ENCODE measurements around the gene CAPN15. TPM values are rescaled to one million over a fixed set of nuclear protein-coding genes. Genes with fewer than 3 reads are reported as not detected.

Gene CAPN15
- total RNA-seq, 4 donors from 2014 or later: 50.3 to 249 (median 167) TPM

GRCh38 chr16:515939-516226, 11.6 kb upstream of the CAPN15 start:
- DNase-seq: no peak
- Histone ChIP-seq H3K4me1 (no peaks in the 10 kb centered on the region), H3K9me3 (no peaks in the 10 kb centered on the region), H3K4me3 (no peak overlapping the region), H3K36me3 (peaks cover 0 to 56% (median 4%) of the 10 kb centered on the region in 3 donors), H3K27ac (no peak overlapping the region), H3K27me3 (no peaks in the 10 kb centered on the region)
- no peak for TF ChIP-seq CTCF (IDR thresholded peaks at IDR 0.05)
- TF ChIP-seq POLR2A (IDR thresholded peaks at IDR 0.05): no peak

- peaks cover 0 to 58% (median 4%) of the 10 kb centered on the region in 3 donors for H3K36me3 ChIP-seq
- TF ChIP-seq CTCF (IDR thresholded peaks at IDR 0.05): no peak
- TF ChIP-seq POLR2A (IDR thresholded peaks at IDR 0.05): no peak
- H3K27ac ChIP-seq: no peak overlapping the region
- H3K27me3 ChIP-seq: no peaks in the 10 kb centered on the region
- H3K4me3 ChIP-seq: no peak overlapping the region
- H3K9me3 ChIP-seq: no peaks in the 10 kb centered on the region
- DNase-seq: no peak
- H3K4me1 ChIP-seq: peaks cover 0 to 3% (median 0%) of the 10 kb centered on the region in 4 donors
Observed at GRCh38 chr16:516301-516700, 11.2 kb upstream of the CAPN15 start.

- Histone ChIP-seq H3K27ac (no peak overlapping the region), H3K36me3 (peaks cover 0 to 57% (median 4%) of the 10 kb centered on the region in 3 donors)
Observed at GRCh38 chr16:518858-519257, 8.7 kb upstream of the CAPN15 start.

GRCh38 chr16:519425-519824, 8.1 kb upstream of the CAPN15 start:
- no peak overlapping the region for H3K27ac ChIP-seq
- DNase-seq: no peak
- peaks cover 0 to 15% (median 0%) of the 10 kb centered on the region in 4 donors for H3K4me1 ChIP-seq
- no peak overlapping the region for H3K4me3 ChIP-seq
- H3K36me3 ChIP-seq: peaks cover 0 to 57% (median 4%) of the 10 kb centered on the region in 3 donors
- no peak for TF ChIP-seq CTCF (IDR thresholded peaks at IDR 0.05)
- no peak for TF ChIP-seq POLR2A (IDR thresholded peaks at IDR 0.05)
- H3K27me3 ChIP-seq: no peaks in the 10 kb centered on the region
- H3K9me3 ChIP-seq: no peaks in the 10 kb centered on the region

More at GRCh38 chr16:518858-519257, 8.7 kb upstream of the CAPN15 start:
- no peaks in the 10 kb centered on the region for H3K9me3 ChIP-seq
- DNase-seq: no peak
- H3K4me1 ChIP-seq: peaks cover 0 to 9% (median 0%) of the 10 kb centered on the region in 4 donors
- no peak overlapping the region for H3K4me3 ChIP-seq
- H3K27me3 ChIP-seq: no peaks in the 10 kb centered on the region
- TF ChIP-seq CTCF (IDR thresholded peaks at IDR 0.05): no peak
- TF ChIP-seq POLR2A (IDR thresholded peaks at IDR 0.05): no peak

GRCh38 chr16:519841-520687, 7.4 kb upstream of the CAPN15 start:
- peaks cover 0 to 21% (median 0%) of the 10 kb centered on the region in 4 donors for H3K4me1 ChIP-seq
- no peaks in the 10 kb centered on the region for H3K9me3 ChIP-seq
- DNase-seq: no peak
- no peak overlapping the region for H3K27ac ChIP-seq
- TF ChIP-seq POLR2A (IDR thresholded peaks at IDR 0.05) (no peak), CTCF (IDR thresholded peaks at IDR 0.05) (no peak)
- no peaks in the 10 kb centered on the region for H3K27me3 ChIP-seq
- H3K4me3 ChIP-seq: no peak overlapping the region
- peaks cover 0 to 56% (median 4%) of the 10 kb centered on the region in 3 donors for H3K36me3 ChIP-seq

All from Peyer's patch (tissue), 4 donors.